Adrenal gland (tissue), 12 donors: ENCODE results near the gene TAB2. TPM values are rescaled to one million over a fixed set of nuclear protein-coding genes. Genes with fewer than 3 reads are reported as not detected.

ENCODE experiments used
- DNase-seq, 7 donors: peaks; one replicate each; pipeline ENCODE4 v3.0.0-alpha.2; 2019 to 2020
- H3K27ac ChIP-seq, 5 donors: fragments of 200-600 bp; sonication (generic) in 4 of 5; 1 replicate in 3 of 5; 2 replicates in 2 of 5; pipeline versions ENCODE4 v1.5.1 to v1.8.0; 2016 to 2020; ENCODE audit warnings: mild to moderate bottlenecking in 1 of 5
- H3K27me3 ChIP-seq: fragments of 200-600 bp; 2 replicates; pipeline ENCODE4 v1.8.0; 2021
- H3K36me3 ChIP-seq, 2 donors: fragments of 200-600 bp; replicated peaks in 1 of 2; 1 replicate in 1 of 2; 2 replicates in 1 of 2; pipeline versions ENCODE4 v1.5.1 to v1.8.0; 2018 to 2022
- H3K4me1 ChIP-seq, 2 donors: fragments of 200-600 bp; replicated peaks in 1 of 2; 1 replicate in 1 of 2; 2 replicates in 1 of 2; pipeline versions ENCODE4 v1.5.1 to v1.8.0; 2018 to 2021
- H3K4me3 ChIP-seq, 4 donors: fragments of 200-600 bp; sonication (generic) in 3 of 4; one replicate each; pipeline ENCODE4 v1.5.1; 2016 to 2018
- H3K9me3 ChIP-seq, 3 donors: fragments of 200-600 bp; sonication (generic) in 1 of 3; replicated peaks in 1 of 3; 1 replicate in 2 of 3; 2 replicates in 1 of 3; pipeline versions ENCODE4 v1.5.1 to v1.8.0; 2016 to 2021
- CTCF ChIP-seq, 6 experiments: fragments of 450-650 bp in 4 of 6; fragments of 200-600 bp in 2 of 6; sonication (generic) in 1 of 6; IDR thresholded peaks; 1 replicate in 5 of 6; 2 replicates in 1 of 6; pipeline versions ENCODE4 v1.5.1 to v1.8.0; 2016 to 2021; ENCODE audit warnings: antibody characterized with exemption in 6 of 6, mild to moderate bottlenecking in 2 of 6, moderate library complexity in 1 of 6
- POLR2A ChIP-seq, 2 donors: fragments of 450-650 bp; IDR thresholded peaks; one replicate each; pipeline ENCODE4 v1.6.1; 2017; ENCODE audit warnings: antibody characterized with exemption in 2 of 2, mild to moderate bottlenecking in 2 of 2, moderate library complexity in 1 of 2
- WGBS, 4 donors: extraction: QIAGEN DNeasy Blood & Tissue Kit in 2 of 4; methylation state at CpG; one replicate each; pipeline versions ENCODE4 v1.1.5 to v1.1.7; 2013 to 2017; 5-methylcytosine and 5-hydroxymethylcytosine counted together
- intact Hi-C, 2 donors: fragments of 100-400 bp; cut with DNase I; formaldehyde crosslinking; loops; one replicate each; pipeline versions ENCODE4 v1.14.1 to v1.15.0; 2022 to 2023
- polyA plus RNA-seq, 3 donors: library from polyadenylated mRNA; stranded (reverse); fragments of 200-250 nt in 2 of 3; fragments of 350-450 nt in 1 of 3; fragmentation: Illumina TruSeq in 1 of 3; extraction: RNeasy Lipid Tissue Mini Kit (QIAGEN cat#74804) in 1 of 3; gene quantifications; one replicate each; pipeline ENCODE4 v1.2.3, GENCODE V29; 2013 to 2014
- total RNA-seq, 9 donors: library from RNA; depleted of rRNA in 4 of 9; stranded (reverse); fragments of >200 nt in 4 of 9; fragments of 120-200 nt in 1 of 9; fragmentation: NEBNext Ultra II Directional in 1 of 9; extraction: Animal tissue kit (Norgen Biotek cat#: 25700) in 1 of 9; gene quantifications; one replicate each; pipeline versions ENCODE4 v1.1.0 to v1.2.4, GENCODE V29; 2013 to 2023
- donor health status: healthy with polysubstance abuse.
- donor health status: Bipolar disorder and iron deficiency.
- donor health status: DM: yes; HTN: yes; CAD: no.
- donor health status: DM: no; HTN: no; CAD: no.
- donor health status: DM: no; HTN: no; CAD: no.
- donor health status: DM: yes; HTN: yes; CAD: no.

TAB2 gene
- total and polyA plus RNA-seq, 12 donors, result 10.8 to 68.8 (median 43.9) TPM

- no peak for DNase-seq
- no peak for TF ChIP-seq CTCF (IDR thresholded peaks at IDR 0.05)
- TF ChIP-seq POLR2A (IDR thresholded peaks at IDR 0.05), result no peak
- no peak overlapping the region for H3K27ac ChIP-seq
- H3K9me3 ChIP-seq, result no peaks in the 10 kb centered on the region
- peaks cover 28 to 85% of the 10 kb centered on the region in 2 donors for H3K4me1 ChIP-seq
- WGBS, 4 donors, result 93 to 97% (median 97%) methylated on average over 3 to 4 of the region's 4 CpGs
- intact Hi-C loops, result no loop called here
- no peaks in the 10 kb centered on the region for H3K27me3 ChIP-seq
- no peak overlapping the region for H3K4me3 ChIP-seq
- H3K36me3 ChIP-seq, result no peaks in the 10 kb centered on the region
Measured at GRCh38 chr6:149328083-149328482, 10.6 kb downstream of the TAB2 start.

- H3K27ac ChIP-seq, result no peak overlapping the region
- DNase-seq, result no peak
Measured at GRCh38 chr6:149329529-149329928, 12.0 kb downstream of the TAB2 start.

GRCh38 chr6:149330133-149330532 is 12.6 kb downstream of the TAB2 start:
- intact Hi-C loops, result no loop called here
- no peak overlapping the region for H3K4me3 ChIP-seq
- no peaks in the 10 kb centered on the region for H3K9me3 ChIP-seq
- H3K4me1 ChIP-seq, result peaks cover 32 to 83% of the 10 kb centered on the region in 2 donors
- H3K36me3 ChIP-seq, result no peaks in the 10 kb centered on the region
- 86 to 90% (median 88%) methylated on average over 2 of the region's 2 CpGs for WGBS, 4 donors
- H3K27ac ChIP-seq, result no peak overlapping the region
- H3K27me3 ChIP-seq, result no peaks in the 10 kb centered on the region
- no peak for TF ChIP-seq CTCF (IDR thresholded peaks at IDR 0.05)
- TF ChIP-seq POLR2A (IDR thresholded peaks at IDR 0.05), result no peak
- DNase-seq, result no peak

More at GRCh38 chr6:149329529-149329928, 12.0 kb downstream of the TAB2 start:
- intact Hi-C loops, result no loop called here
- no peaks in the 10 kb centered on the region for H3K27me3 ChIP-seq
- WGBS, 4 donors, result 45 to 77% (median 70%) methylated on average over 1 of the region's 1 CpG
- no peak overlapping the region for H3K4me3 ChIP-seq
- peaks cover 32 to 83% of the 10 kb centered on the region in 2 donors for H3K4me1 ChIP-seq
- H3K36me3 ChIP-seq, result no peaks in the 10 kb centered on the region
- H3K9me3 ChIP-seq, result no peaks in the 10 kb centered on the region
- no peak for TF ChIP-seq CTCF (IDR thresholded peaks at IDR 0.05)
- TF ChIP-seq POLR2A (IDR thresholded peaks at IDR 0.05), result no peak

- WGBS, 4 donors, result 88 to 92% (median 90%) methylated on average over 2 of the region's 2 CpGs
- no peak for DNase-seq
- Histone ChIP-seq H3K27ac (no peak overlapping the region), H3K4me1 (peaks cover 36 to 83% of the 10 kb centered on the region in 2 donors), H3K9me3 (no peaks in the 10 kb centered on the region), H3K36me3 (no peaks in the 10 kb centered on the region), H3K4me3 (no peak overlapping the region), H3K27me3 (no peaks in the 10 kb centered on the region)
- TF ChIP-seq CTCF (IDR thresholded peaks at IDR 0.05) (no peak), POLR2A (IDR thresholded peaks at IDR 0.05) (no peak)
- intact Hi-C loops, result no loop called here
Measured at GRCh38 chr6:149331043-149331807, 13.7 kb downstream of the TAB2 start.
